ENCODE data around the gene SLC23A2.

GRCh38 chr20:5040345-5040744, 39.0 kb upstream of the SLC23A2 start:
- TF ChIP-seq CTCF (IDR thresholded peaks at IDR 0.05) (no peak), POLR2A (IDR thresholded peaks at IDR 0.05) (no peak)
